ENCODE data around the gene TRIP13.

- TF ChIP-seq POLR2AphosphoS5 (IDR thresholded peaks at IDR 0.05; ENCODE audit: low read depth, low read length) (no peak), ZNF792 (CRISPR knock-in tag; IDR thresholded peaks at IDR 0.05) (no peak), MXI1 (IDR thresholded peaks at IDR 0.05; ENCODE audit: borderline replicate concordance, low read depth, low read length) (no peak), NR2F6 (IDR thresholded peaks at IDR 0.05) (no peak), NR2F6 (CRISPR knock-in tag; IDR thresholded peaks at IDR 0.05) (no peak), RXRB (CRISPR knock-in tag; IDR thresholded peaks at IDR 0.05; ENCODE audit: borderline replicate concordance) (no peak), RELA (CRISPR knock-in tag; IDR thresholded peaks at IDR 0.05) (no peak), HOXA7 (CRISPR knock-in tag; IDR thresholded peaks at IDR 0.05) (no peak), CREB1 (IDR thresholded peaks at IDR 0.05) (no peak), CREB1 (CRISPR knock-in tag; IDR thresholded peaks at IDR 0.05) (no peak)
These were observed 52.5 kb downstream of the TRIP13 start for GRCh38 chr5:944992-945685.

Measured in HepG2 (cell line).